GM20000 (cell line): Measurements from ENCODE around the gene PHKA2.

ENCODE experiments used
- DNase-seq: peaks from one replicate; pipeline ENCODE4 v3.0.0; 2012; ENCODE audit warnings: low spot score
- TF ChIP-seq, protein P1 (sequence below): IDR thresholded peaks from 2 replicates; pipeline ENCODE4 v1.5.1; 2012; ENCODE audit warnings: mild to moderate bottlenecking, control low read depth; ENCODE audit errors: extremely low read depth, missing control alignments

PHKA2 gene

GRCh38 chrX:18886344-18887161 is 97.4 kb downstream of the PHKA2 start:
- TF ChIP-seq, protein P1, sequence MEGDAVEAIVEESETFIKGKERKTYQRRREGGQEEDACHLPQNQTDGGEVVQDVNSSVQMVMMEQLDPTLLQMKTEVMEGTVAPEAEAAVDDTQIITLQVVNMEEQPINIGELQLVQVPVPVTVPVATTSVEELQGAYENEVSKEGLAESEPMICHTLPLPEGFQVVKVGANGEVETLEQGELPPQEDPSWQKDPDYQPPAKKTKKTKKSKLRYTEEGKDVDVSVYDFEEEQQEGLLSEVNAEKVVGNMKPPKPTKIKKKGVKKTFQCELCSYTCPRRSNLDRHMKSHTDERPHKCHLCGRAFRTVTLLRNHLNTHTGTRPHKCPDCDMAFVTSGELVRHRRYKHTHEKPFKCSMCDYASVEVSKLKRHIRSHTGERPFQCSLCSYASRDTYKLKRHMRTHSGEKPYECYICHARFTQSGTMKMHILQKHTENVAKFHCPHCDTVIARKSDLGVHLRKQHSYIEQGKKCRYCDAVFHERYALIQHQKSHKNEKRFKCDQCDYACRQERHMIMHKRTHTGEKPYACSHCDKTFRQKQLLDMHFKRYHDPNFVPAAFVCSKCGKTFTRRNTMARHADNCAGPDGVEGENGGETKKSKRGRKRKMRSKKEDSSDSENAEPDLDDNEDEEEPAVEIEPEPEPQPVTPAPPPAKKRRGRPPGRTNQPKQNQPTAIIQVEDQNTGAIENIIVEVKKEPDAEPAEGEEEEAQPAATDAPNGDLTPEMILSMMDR = peak; percentile 25
- DNase-seq = peak; percentile 69

- DNase-seq = peak; percentile 17
- TF ChIP-seq, protein P1 = no peak
Measured at GRCh38 chrX:18886005-18886343, 97.9 kb downstream of the PHKA2 start.

GRCh38 chrX:18885328-18886004 is 98.4 kb downstream of the PHKA2 start:
- DNase-seq = peak; percentile 7
- TF ChIP-seq, protein P1 = no peak

DNA sequence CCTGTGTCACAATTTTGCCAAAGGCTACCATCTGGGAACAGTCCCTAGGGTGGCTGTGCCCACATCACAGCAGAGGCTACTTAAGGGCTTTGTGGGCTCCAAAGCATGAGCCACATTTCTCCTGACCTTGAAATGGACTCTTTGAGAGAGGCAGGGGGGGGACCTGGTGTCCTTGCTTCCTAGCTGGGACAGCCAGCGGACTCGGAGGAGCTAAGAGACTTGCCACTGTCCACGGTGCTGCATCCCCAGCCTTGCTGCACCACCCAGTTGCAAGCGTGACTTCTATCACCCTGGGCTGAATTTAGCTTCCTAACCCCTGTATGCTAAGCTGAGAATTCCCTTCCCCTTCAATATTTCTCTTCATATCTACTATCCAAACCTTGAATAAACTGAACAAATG is 99.0 kb downstream of the PHKA2 start:
- no peak for DNase-seq

GRCh38 chrX:18883961-18884765 is 99.8 kb downstream of the PHKA2 start:
- TF ChIP-seq, protein P1 = no peak
- DNase-seq = no peak

More for the DNA sequence above, 99.0 kb downstream of the PHKA2 start:
- TF ChIP-seq, protein P1 = no peak

- TF ChIP-seq, protein P1 = no peak
- no peak for DNase-seq
Measured at GRCh38 chrX:18883234-18883960, 100.5 kb downstream of the PHKA2 start.
